HL-60 (cell line): ENCODE measurements around the gene KLF16.

Experiments
- CTCF ChIP-seq: IDR thresholded peaks from one replicate; pipeline ENCODE4 v1.5.1; 2011; ENCODE audit warnings: low read length, control low read depth, inconsistent platforms; ENCODE audit not compliant: insufficient read depth
- REST ChIP-seq: IDR thresholded peaks from 2 replicates; pipeline ENCODE4 v1.6.1; 2012; ENCODE audit warnings: low read depth; ENCODE audit not compliant: insufficient replicate concordance

GRCh38 chr19:1888385-1888784 is 25.0 kb upstream of the KLF16 start:
- TF ChIP-seq REST (no peak), CTCF (no peak)
